HepG2 (cell line): Measurements from ENCODE around the gene ICE2. TPM values are rescaled to one million over a fixed set of nuclear protein-coding genes. Genes with fewer than 3 reads are reported as not detected.
A peak's percentile ranks its signal among the peaks of the same experiment; 100 is the strongest.

ENCODE experiments used
- BORCS8-MEF2B ChIP-seq: sonication (generic); formaldehyde crosslinking; IDR thresholded peaks from 2 replicates; pipeline ENCODE4 v1.8.0; 2022; ENCODE audit warnings: mild to moderate bottlenecking, missing genetic modification reagents
- GTF2F1 ChIP-seq: fragments of 150-350 bp; IDR thresholded peaks from 2 replicates; pipeline ENCODE4 v1.6.1; 2014; ENCODE audit warnings: low read length
- ISX ChIP-seq: sonication (generic); formaldehyde crosslinking; conservative IDR thresholded peaks from 2 replicates; pipeline ENCODE4 v1.5.0; 2020; ENCODE audit warnings: missing genetic modification reagents
- MAF1 ChIP-seq: sonication (generic); formaldehyde crosslinking; IDR thresholded peaks from 2 replicates; pipeline ENCODE4 v1.5.0; 2020; ENCODE audit warnings: missing genetic modification reagents, borderline replicate concordance
- MATR3 ChIP-seq: sonication (generic); formaldehyde crosslinking; IDR thresholded peaks from 2 replicates; pipeline ENCODE4 v1.4.0; 2020; ENCODE audit warnings: missing genetic modification reagents
- MED13 ChIP-seq: sonication (generic); formaldehyde crosslinking; IDR thresholded peaks from 2 replicates; pipeline ENCODE4 v1.5.0; 2020; ENCODE audit warnings: missing genetic modification reagents
- MIER2 ChIP-seq: IDR thresholded peaks from 2 replicates; pipeline ENCODE4 v1.6.1; 2016; ENCODE audit warnings: missing biosample characterization, missing genetic modification reagents
- MTA1 ChIP-seq: sonication (generic); formaldehyde crosslinking; IDR thresholded peaks from 2 replicates; pipeline ENCODE4 v1.4.0; 2020; ENCODE audit warnings: missing genetic modification reagents, mild to moderate bottlenecking, borderline replicate concordance
- NCOA5 ChIP-seq: sonication (generic); formaldehyde crosslinking; IDR thresholded peaks from 2 replicates; pipeline ENCODE4 v1.4.0; 2020; ENCODE audit warnings: missing genetic modification reagents
- NFRKB ChIP-seq: fragments of 450-650 bp; IDR thresholded peaks from 2 replicates; pipeline ENCODE4 v1.6.1; 2017
- RAD51 ChIP-seq: fragments of 450-650 bp; IDR thresholded peaks from 2 replicates; pipeline ENCODE4 v1.6.1; 2016; ENCODE audit warnings: borderline replicate concordance
- SP2 ChIP-seq: sonication (generic); formaldehyde crosslinking; IDR thresholded peaks from 2 replicates; pipeline ENCODE4 v1.5.1; 2020; ENCODE audit warnings: mild to moderate bottlenecking, missing genetic modification reagents
- SRSF9 ChIP-seq: fragments of 200-400 bp; formaldehyde crosslinking; IDR thresholded peaks from 2 replicates; pipeline ENCODE4 v1.6.1; 2018; ENCODE audit warnings: borderline replicate concordance, mild to moderate bottlenecking, low read depth, low read length; ENCODE audit not compliant: insufficient read depth, poor library complexity, severe bottlenecking
- ZBTB20 ChIP-seq: sonication (generic); formaldehyde crosslinking; IDR thresholded peaks from 2 replicates; pipeline ENCODE4 v1.8.1; 2023; ENCODE audit warnings: missing genetic modification reagents, low read depth, mild to moderate bottlenecking, borderline replicate concordance
- ZFX ChIP-seq: sonication (generic); formaldehyde crosslinking; IDR thresholded peaks from 2 replicates; pipeline ENCODE4 v1.4.0; 2020; ENCODE audit warnings: mild to moderate bottlenecking, low read depth, missing genetic modification reagents, moderate library complexity
- ZFYVE20 ChIP-seq: sonication (generic); formaldehyde crosslinking; IDR thresholded peaks from 2 replicates; pipeline ENCODE4 v1.8.0; 2023; ENCODE audit warnings: low read depth, mild to moderate bottlenecking, moderate library complexity, missing genetic modification reagents, borderline replicate concordance
- ZNF235 ChIP-seq: sonication (generic); formaldehyde crosslinking; IDR thresholded peaks from 2 replicates; pipeline ENCODE4 v1.8.1; 2023; ENCODE audit warnings: mild to moderate bottlenecking, missing genetic modification reagents, borderline replicate concordance
- ZNF296 ChIP-seq: sonication (generic); formaldehyde crosslinking; conservative IDR thresholded peaks from 2 replicates; pipeline ENCODE4 v1.5.0; 2020; ENCODE audit warnings: mild to moderate bottlenecking, missing genetic modification reagents
- ZNF343 ChIP-seq: sonication (generic); formaldehyde crosslinking; IDR thresholded peaks from 2 replicates; pipeline ENCODE4 v1.4.0; 2020; ENCODE audit warnings: mild to moderate bottlenecking, missing genetic modification reagents
- ZNF430 ChIP-seq: sonication (generic); formaldehyde crosslinking; IDR thresholded peaks from 2 replicates; pipeline ENCODE4 v1.9.0; 2021; ENCODE audit warnings: mild to moderate bottlenecking, missing genetic modification reagents
- ZNF451 ChIP-seq: sonication (generic); formaldehyde crosslinking; IDR thresholded peaks from 2 replicates; pipeline ENCODE4 v1.5.0; 2020; ENCODE audit warnings: mild to moderate bottlenecking, missing genetic modification reagents
- ZNF558 ChIP-seq: sonication (generic); formaldehyde crosslinking; IDR thresholded peaks from 2 replicates; pipeline ENCODE4 v1.9.0; 2022; ENCODE audit warnings: mild to moderate bottlenecking, missing genetic modification reagents, borderline replicate concordance
- ZNF607 ChIP-seq: sonication (generic); formaldehyde crosslinking; IDR thresholded peaks from 2 replicates; pipeline ENCODE4 v1.5.1; 2020; ENCODE audit warnings: missing genetic modification reagents, mild to moderate bottlenecking, borderline replicate concordance
- ZNF616 ChIP-seq: sonication (generic); formaldehyde crosslinking; IDR thresholded peaks from 2 replicates; pipeline ENCODE4 v1.5.0; 2020; ENCODE audit warnings: low read depth, mild to moderate bottlenecking, missing genetic modification reagents
- ZNF737 ChIP-seq: sonication (generic); formaldehyde crosslinking; IDR thresholded peaks from 2 replicates; pipeline ENCODE4 v1.5.0; 2020; ENCODE audit warnings: missing genetic modification reagents, mild to moderate bottlenecking, borderline replicate concordance
- ZSCAN12 ChIP-seq: sonication (generic); formaldehyde crosslinking; IDR thresholded peaks from 2 replicates; pipeline ENCODE4 v1.9.0; 2021; ENCODE audit warnings: mild to moderate bottlenecking, missing genetic modification reagents
- polyA plus RNA-seq, 8 experiments: library from polyadenylated mRNA; depleted of rRNA in 3 of 8; stranded (reverse) in 7 of 8; unstranded in 1 of 8; fragments of >200 nt; fragmentation: Illumina TruSeq in 4 of 8; extraction: Trizol in 4 of 8; gene quantifications; 2 replicates each; pipeline versions ENCODE4 v1.2.1 to v1.2.3, GENCODE V29; 2011 to 2016; ENCODE audit warnings: low read depth in 4 of 8, missing spikeins in 1 of 8, mixed read lengths in 1 of 8; ENCODE audit not compliant: insufficient read depth in 1 of 8
- total RNA-seq, 5 experiments: library from RNA; depleted of rRNA; stranded (reverse); fragments of >200 nt; fragmentation: Illumina TruSeq; extraction: Trizol; gene quantifications; 2 replicates each; pipeline ENCODE4 v1.2.3, GENCODE V29; 2016; ENCODE audit warnings: low read depth in 1 of 5
- TF ChIP-seq, protein P1 (sequence below): sonication (generic); formaldehyde crosslinking; IDR thresholded peaks from 2 replicates; pipeline ENCODE4 v1.4.0; 2020; ENCODE audit warnings: missing genetic modification reagents
- TF ChIP-seq, protein P2 (sequence below): IDR thresholded peaks from 2 replicates; pipeline ENCODE4 v1.6.1; 2012; ENCODE audit warnings: low read length, improper control_type of control experiment

The ICE2 gene
- total and polyA plus RNA-seq, 2 of the 13 experiments (the other 11 are each of a cell fraction or from before 2014, with no cell fraction given): 24.8 to 26.4 TPM

DNA sequence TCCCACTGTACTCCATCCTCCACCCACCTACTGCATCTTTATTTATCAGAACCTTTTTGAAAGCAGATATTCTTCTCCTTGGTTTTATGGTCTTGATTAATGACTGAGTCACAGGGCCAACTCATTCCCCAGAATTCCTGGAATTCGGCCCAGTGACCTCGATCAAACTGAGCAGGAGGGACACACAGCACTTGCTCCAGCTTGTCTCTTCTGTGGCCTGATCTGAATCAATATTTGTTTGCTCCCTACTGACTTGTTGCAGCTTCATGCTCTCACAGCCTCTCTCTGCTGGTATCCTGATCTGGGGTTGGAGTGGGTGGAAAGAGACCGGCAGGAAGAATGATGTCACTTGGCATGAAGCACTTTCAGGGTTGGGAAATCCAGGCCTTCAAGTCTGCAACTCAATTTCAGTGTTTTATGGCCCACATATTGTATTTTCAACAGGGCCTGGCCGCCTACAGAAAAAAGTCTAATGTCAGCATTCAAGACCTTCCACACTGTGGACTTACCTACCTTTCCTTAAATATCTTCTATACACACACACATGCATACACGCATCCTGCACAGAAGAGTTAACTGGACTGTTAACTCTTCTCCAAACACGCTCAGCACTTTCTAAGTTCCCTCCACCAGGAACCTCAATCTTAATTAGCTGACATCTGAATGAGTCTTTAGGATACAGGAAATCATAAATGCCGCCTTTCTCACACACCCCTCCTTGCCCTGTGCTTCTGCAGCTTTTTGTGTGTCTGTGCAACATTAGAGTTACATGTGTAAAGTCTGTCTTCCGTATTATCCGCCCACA, 85.8 kb downstream of the ICE2 start (continued):
- TF ChIP-seq ZSCAN12 (CRISPR knock-in tag) (no peak), ZNF737 (CRISPR knock-in tag) (no peak), ZNF616 (CRISPR knock-in tag) (no peak), SRSF9 (no peak), ZNF451 (CRISPR knock-in tag) (0 out of 2 replicates have a peak, but pooled peaks have one; percentile 22), ZNF296 (CRISPR knock-in tag) (no peak), ZFX (CRISPR knock-in tag) (peak; percentile 86), ZNF558 (CRISPR knock-in tag) (no peak), SP2 (no peak), MIER2 (CRISPR knock-in tag) (0 out of 2 replicates have a peak, but pooled peaks have one; percentile 43), ZNF430 (CRISPR knock-in tag) (no peak), ZBTB20 (CRISPR knock-in tag) (peak; percentile 73; the same call in 1 of the 2 replicates), ZNF343 (CRISPR knock-in tag) (no peak), MED13 (CRISPR knock-in tag) (0 out of 2 replicates have a peak, but pooled peaks have one; percentile 68), NFRKB (no peak), ZNF235 (CRISPR knock-in tag) (no peak), ISX (no peak), GTF2F1 (no peak), MTA1 (CRISPR knock-in tag) (no peak), RAD51 (no peak), MAF1 (CRISPR knock-in tag) (no peak), ZNF607 (CRISPR knock-in tag) (no peak; the same call in 1 of the 2 replicates), ZFYVE20 (CRISPR knock-in tag) (no peak), MATR3 (CRISPR knock-in tag) (no peak), BORCS8-MEF2B (CRISPR knock-in tag) (no peak), NCOA5 (CRISPR knock-in tag) (no peak)
- TF ChIP-seq, protein P1, sequence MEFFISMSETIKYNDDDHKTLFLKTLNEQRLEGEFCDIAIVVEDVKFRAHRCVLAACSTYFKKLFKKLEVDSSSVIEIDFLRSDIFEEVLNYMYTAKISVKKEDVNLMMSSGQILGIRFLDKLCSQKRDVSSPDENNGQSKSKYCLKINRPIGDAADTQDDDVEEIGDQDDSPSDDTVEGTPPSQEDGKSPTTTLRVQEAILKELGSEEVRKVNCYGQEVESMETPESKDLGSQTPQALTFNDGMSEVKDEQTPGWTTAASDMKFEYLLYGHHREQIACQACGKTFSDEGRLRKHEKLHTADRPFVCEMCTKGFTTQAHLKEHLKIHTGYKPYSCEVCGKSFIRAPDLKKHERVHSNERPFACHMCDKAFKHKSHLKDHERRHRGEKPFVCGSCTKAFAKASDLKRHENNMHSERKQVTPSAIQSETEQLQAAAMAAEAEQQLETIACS (CRISPR knock-in tag): no peak
- TF ChIP-seq, protein P2, sequence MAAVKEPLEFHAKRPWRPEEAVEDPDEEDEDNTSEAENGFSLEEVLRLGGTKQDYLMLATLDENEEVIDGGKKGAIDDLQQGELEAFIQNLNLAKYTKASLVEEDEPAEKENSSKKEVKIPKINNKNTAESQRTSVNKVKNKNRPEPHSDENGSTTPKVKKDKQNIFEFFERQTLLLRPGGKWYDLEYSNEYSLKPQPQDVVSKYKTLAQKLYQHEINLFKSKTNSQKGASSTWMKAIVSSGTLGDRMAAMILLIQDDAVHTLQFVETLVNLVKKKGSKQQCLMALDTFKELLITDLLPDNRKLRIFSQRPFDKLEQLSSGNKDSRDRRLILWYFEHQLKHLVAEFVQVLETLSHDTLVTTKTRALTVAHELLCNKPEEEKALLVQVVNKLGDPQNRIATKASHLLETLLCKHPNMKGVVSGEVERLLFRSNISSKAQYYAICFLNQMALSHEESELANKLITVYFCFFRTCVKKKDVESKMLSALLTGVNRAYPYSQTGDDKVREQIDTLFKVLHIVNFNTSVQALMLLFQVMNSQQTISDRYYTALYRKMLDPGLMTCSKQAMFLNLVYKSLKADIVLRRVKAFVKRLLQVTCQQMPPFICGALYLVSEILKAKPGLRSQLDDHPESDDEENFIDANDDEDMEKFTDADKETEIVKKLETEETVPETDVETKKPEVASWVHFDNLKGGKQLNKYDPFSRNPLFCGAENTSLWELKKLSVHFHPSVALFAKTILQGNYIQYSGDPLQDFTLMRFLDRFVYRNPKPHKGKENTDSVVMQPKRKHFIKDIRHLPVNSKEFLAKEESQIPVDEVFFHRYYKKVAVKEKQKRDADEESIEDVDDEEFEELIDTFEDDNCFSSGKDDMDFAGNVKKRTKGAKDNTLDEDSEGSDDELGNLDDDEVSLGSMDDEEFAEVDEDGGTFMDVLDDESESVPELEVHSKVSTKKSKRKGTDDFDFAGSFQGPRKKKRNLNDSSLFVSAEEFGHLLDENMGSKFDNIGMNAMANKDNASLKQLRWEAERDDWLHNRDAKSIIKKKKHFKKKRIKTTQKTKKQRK: no peak
